ENCODE data around the gene AGFG2.
"Not testable (repeated sequence)": the region's sequence is repeated elsewhere in the genome, so short reads cannot be mapped to it uniquely, and the experiment has no call there.

GRCh38 chr7:100504031-100504430 lies 35.0 kb upstream of the AGFG2 start:
- TF ChIP-seq, protein P1, sequence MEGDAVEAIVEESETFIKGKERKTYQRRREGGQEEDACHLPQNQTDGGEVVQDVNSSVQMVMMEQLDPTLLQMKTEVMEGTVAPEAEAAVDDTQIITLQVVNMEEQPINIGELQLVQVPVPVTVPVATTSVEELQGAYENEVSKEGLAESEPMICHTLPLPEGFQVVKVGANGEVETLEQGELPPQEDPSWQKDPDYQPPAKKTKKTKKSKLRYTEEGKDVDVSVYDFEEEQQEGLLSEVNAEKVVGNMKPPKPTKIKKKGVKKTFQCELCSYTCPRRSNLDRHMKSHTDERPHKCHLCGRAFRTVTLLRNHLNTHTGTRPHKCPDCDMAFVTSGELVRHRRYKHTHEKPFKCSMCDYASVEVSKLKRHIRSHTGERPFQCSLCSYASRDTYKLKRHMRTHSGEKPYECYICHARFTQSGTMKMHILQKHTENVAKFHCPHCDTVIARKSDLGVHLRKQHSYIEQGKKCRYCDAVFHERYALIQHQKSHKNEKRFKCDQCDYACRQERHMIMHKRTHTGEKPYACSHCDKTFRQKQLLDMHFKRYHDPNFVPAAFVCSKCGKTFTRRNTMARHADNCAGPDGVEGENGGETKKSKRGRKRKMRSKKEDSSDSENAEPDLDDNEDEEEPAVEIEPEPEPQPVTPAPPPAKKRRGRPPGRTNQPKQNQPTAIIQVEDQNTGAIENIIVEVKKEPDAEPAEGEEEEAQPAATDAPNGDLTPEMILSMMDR (IDR thresholded peaks at IDR 0.05) = not testable (repeated sequence)
- not testable (repeated sequence) for TF ChIP-seq POLR2A (IDR thresholded peaks at IDR 0.05)
